Stimulated activated CD4-positive, alpha-beta T cell treated with anti-CD3 and anti-CD28 coated beads, Interleukin-4, amount 100 ng/mL, for 4 hours (primary cell): Measurements from ENCODE around the gene MDK.

Experiments
- DNase-seq, 2 experiments: peaks; one replicate each; pipeline ENCODE4 v3.0.0-alpha.2; 2020

MDK gene

DNA sequence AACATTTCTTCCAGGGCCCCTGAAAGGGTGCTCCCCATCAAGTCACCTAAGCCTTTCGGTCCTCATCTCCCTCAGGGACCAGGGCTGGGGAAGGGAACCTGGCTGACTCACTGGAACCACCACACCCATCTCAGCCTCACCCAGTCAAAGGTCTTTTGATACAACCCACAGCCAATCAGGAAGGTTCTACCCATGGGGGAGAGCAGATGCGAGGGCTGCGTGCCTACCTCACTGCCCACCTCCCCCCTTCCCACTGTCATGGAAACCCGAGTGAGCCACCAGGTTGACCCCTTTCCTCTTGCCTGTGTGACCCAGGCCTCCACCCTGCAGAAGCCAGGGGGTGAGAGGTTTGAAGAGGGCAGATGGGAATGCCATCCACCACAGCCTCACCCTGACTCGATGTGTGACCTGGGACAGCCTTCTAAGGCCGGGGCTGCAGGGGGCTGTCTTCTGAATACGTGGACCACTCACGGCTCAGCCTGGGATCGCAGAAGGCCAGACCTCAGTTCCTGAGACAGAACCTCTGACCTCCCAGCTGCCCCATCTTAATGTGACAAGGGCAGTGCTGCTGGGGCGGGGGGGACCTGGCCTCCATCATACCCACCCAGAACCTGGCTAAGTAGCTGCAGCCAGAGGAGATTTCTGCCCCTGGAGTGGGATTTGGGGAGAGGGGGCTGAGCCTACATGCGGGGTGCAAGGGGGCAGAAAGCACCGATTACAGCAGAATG lies 2.7 kb downstream of the MDK start:
- DNase-seq: no peak

DNA sequence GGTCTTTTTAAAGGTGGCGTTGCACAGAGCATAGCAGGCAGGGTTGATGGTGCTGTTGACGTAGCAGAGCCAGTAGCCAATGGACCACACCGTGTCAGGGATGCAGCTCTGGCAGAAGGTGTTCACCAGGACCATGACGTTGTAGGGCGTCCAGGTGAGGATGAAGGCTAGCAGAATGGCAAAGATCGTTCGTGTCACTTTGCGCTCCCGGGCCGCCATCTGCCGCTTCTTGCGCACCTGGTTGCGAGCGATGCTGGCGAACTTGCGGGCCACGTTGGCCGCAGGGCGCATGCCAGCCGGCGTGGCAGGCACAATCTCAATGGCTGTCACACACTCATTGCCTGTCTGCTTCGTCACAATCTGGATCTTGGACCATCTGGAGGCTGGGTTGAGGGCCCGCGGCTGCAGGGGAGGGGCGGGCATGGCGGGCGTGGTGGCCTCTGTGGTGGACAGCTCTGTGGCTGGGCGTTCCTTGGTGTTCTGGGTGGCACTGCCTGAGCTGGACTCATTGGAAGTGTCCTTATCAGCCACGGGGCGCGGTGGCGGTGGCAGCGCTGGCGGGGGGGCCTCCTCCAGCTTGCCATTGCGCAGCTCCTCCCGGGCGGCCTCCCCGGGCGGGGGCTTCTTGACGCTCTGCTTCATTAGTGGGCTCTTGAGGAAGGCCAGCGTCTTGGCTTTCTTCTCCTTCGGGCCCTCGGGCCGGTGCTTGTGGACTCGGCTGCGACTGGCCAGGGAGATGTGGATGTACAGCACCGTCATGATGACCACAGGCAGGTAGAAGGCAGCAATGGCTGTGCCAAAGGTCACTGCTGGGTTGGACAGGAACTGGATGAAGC lies 3.9 kb downstream of the MDK start:
- no peak for DNase-seq

DNA sequence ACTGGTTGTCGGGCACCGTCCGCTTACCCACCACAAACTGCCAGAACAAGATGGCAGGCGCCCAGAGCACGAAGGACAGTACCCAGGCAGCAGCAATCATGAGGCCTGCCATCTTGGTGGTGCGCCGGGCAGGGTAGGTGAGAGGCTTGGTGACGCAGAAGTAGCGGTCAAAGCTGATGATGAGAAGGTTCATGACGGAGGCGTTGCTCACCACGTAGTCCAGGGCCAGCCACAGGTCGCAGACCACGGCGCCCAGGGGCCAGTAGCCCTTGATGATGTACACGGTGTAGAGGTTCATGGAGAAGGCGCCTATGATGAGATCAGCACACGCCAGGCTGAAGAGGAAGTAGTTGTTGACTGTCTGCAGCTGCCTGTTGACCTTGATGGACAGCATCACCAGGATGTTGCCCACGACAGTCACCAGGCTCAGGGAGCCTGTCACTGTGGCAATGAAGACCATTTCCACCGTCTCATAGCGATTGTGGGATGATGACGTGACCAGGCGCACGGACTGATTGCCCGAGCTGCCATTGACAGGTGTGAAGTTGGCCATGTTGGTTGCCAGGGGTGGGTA lies 4.6 kb downstream of the MDK start:
- no peak for DNase-seq

DNA sequence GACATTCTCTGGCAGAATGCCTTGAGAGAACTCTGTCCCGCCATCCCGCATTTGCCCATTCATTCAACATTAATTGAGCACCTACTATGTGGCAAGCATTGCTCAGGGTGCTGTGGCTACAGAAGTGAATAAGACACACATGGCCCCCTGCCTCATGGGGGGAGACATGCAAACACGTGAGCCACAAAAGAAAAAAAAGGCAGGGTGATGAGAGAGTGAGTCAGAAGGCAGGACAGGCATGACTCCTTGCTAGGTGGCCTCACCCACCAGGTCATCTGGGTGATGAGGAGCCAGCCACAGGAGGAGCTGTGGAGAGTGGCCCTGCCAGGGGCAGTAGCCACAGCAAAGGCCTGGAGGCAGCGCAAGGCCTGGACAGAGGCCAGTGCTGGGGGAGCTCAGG lies 5.2 kb downstream of the MDK start:
- no peak for DNase-seq

DNA sequence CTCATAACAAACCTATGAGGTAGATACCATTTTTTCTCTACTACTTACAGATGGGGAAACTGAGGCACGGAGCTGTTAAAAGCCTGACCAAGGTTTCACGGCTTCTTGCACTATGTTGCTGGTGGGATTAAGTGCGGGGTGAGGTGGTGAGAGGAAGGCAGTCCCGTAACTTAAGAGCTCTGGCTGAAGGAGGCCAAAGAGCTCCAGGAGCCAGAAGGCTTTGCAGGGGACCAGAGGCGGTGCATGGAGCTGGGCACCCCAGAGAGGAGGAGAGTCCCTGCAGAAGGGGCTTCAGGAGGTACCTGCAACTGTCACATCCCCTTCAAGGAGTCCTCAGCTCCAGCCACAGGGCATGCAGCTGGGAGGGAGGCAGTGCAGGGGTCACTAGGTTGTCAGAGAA lies 6.0 kb downstream of the MDK start:
- no peak for DNase-seq

DNA sequence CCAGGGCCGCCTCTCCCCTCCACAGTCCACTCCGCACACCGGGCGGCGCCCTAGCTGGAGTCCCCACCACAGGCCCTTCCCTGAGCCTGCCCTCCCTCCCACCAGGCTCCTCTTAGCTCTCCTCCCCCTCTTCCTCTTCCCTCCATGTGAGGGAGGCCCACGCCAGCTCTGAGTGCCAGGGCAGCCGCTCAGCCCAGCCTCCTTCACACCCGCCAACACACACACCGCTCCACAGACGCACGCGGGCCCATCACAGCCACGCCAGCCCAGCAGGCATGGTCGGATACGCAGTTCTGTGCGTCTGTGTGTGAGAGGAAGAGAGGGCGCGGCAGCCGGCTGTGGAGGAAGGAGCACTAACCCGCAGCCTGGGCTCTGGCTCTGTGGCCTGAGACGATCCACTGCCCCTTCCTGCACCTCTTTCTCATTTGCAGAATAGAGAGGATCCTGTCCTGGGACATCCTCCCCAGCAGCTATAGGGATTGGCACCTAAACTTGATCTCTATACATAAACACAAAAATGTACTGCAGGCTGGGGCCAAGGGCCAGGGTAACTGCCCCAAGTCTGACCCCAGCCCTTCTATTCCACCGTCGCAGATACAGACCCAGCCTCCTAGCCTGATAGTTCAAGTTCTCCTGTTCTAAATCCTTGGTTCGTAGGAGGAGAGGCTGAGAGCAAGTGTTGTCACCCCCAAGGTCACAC lies 6.6 kb downstream of the MDK start:
- no peak for DNase-seq

DNA sequence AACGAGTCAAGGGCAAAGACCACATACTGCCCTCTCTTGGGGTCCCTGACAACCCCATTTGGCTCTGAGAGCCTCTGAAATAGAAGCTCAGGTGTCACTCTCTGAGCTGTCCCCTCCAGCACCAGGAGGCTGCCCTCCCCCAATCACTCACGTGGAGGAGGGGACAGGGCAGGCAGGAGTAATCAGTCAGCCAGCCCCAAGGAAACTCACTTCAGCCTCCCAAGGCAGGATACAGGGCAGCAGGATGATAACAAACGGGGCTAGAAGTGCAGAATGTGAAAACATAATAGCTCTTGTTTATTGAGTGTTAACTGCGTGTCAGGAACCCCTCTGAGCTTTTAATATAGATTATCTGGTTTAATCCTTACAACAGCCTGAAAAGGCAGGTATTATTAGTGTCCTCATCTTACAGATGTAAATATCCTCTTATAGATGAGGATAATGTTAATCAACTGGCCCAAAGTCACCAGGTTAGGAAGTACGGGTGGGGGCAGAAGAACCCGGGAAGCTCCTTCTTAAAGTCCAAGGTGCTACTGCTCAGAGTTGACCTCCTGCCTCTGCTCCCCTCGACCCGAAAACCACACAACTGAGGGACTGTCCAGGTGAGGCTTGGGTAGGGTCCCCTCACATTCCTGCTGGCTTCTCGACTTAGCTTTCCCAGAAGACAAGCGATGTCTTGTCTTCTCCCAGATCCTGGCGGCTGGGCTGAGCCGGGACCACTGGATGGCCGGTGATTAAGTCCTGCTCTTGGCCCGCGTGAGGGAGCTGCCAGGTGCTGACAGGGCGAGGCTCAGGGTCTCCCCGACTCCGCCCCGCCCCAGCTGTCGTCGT lies 7.4 kb downstream of the MDK start:
- no peak for DNase-seq

DNA sequence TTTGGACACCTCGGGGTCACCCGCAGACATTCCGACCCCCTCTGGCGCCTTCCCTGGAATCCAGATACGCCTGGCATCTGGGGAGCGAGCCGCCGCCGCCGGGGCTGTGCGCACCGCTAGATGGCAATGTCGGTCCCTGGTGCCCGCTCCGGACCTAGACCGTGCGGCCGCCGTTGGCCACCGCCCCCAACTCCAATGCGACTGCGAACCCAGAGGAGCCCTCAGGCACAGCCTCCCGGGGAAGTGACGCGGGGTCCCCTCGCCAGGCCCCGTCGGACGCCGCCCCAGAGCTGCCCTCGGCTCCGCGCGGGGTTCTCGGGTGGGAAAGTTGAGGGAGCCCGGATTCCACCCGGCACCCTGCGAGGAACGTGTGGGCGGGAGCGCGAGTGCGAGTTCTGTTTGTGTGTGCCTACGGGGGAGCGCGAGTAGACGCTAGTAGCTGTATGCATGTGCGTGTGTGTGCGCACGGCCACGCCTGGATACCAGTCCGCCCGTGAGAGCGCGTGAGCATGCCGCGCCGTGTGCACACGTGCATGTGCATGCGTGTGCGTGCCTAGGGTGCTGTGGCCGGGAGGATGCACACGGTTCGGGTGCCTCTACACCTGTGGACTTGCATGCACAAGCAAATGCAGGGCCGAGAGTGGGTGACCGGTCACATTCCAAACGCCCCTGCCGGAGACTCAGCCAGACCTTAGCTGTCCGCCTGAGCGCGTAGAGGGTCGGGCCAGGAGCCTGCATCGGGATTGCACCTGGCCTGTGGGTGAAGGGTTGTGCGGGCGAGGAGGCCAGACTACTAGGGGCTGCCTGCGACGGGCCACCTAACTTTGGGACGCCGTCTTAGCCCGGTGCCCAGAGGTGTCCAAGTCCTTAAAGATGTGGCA lies 8.2 kb downstream of the MDK start:
- peak in 1 of 2 experiments; percentile 51 for DNase-seq

DNA sequence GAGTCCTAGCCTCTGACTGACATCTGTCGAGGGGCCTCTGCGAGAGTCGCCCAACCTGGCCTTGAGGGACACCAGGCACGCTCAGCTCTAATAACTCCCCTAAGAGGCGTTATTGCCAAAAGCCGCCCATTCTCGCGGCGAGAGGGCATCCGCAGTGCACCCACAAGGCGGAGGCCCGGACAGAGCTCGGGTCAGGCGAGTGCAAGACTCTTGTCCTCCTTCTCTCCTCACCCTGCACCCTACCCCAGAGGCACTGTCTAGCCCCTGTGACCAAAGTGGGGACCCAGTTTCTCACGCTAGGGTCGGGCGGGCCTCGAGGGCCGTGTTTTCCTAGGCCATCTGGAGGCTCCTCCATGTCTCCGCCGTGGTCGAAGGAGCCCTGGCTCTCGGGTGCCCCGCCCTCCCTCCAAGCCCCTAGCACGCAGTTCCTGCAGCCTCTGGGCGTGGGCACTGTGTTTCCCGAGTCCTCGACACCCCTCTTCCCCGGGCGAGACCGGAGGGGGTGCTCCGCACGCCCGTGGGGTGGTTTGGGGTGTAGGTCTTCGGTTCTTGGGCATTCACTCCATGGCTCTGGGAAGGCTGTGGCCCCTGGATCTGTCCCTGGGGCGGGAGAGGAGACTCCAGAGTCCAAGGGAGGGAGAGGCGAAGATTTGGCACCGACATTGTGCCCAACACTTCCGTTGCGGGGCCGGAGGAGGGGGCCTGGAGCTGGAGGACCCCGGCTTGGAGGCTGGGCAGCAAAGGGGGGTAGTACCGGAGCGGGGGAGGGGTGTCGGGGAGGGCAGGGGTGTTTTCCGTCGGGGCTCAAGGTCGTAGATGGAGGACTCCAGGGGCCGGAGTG lies 9.1 kb downstream of the MDK start:
- DNase-seq: no peak

DNA sequence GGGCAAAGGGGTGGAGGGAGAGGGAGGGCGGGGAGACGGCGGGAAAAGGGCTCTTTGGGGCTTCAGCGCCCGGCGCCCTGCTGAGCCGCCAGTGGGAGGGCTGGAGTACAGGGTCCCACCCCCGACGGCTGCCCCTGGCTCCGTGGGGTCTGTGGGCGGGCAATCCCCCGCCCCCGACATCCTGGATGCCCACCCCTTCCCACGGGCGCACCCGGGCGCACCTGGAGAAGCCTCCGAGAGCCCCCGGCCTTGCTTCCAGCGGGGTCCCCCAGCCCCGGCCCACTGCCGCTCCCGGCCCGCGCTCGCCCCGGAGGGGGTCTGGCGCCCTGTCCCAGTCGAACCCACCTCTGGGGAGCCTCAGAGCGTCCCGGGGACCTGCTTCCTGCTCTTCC lies 9.7 kb downstream of the MDK start:
- no peak for DNase-seq

DNA sequence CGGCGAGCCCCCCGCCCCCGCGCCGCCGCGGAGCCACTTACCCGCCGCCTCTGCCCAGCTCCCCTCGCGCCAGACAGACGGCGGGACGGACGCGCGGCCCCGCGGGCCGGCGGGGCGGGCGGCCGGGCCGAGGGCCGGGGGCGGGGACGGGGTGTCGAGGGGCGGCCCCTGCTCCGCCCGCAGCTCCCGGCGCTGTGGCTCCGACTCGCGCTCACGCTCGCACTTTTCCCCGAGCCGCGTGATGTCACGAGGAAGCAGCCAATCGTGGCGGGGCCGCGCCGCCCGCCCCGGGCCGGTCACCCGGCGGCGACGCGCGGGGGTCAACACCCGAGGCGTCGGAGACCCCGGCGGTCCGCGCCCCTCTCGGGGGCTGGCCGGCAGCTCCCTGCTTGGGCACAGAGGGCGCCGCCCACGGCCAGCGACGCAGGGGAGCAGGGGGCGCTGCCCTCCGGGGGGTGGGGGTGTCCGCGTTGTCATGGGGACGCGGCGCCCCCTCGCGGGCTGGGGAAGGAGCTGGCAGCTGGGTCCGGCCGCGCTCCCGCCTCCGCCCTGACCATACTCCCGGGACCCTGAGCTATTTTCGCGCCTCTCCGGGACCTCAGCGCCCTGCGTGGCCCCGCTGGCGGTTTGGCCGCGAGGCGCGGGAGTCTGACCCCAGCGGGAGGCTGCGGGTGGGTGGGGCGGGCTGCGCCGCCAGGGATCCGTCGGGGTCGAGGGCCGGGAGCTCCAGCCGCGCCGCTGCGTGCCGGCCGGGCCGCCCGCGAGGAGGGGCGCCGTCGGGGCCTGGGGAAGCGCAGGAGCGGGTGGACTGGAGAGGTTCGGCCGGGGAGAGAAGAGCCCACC lies 10.3 kb downstream of the MDK start, which contains the start of gene CHRM4:
CHRM4 (minus strand) TSS at position 199 of the 843 bp plus-strand sequence. CDS start 5,219 bp downstream, outside the sequence.
- DNase-seq: no peak

DNA sequence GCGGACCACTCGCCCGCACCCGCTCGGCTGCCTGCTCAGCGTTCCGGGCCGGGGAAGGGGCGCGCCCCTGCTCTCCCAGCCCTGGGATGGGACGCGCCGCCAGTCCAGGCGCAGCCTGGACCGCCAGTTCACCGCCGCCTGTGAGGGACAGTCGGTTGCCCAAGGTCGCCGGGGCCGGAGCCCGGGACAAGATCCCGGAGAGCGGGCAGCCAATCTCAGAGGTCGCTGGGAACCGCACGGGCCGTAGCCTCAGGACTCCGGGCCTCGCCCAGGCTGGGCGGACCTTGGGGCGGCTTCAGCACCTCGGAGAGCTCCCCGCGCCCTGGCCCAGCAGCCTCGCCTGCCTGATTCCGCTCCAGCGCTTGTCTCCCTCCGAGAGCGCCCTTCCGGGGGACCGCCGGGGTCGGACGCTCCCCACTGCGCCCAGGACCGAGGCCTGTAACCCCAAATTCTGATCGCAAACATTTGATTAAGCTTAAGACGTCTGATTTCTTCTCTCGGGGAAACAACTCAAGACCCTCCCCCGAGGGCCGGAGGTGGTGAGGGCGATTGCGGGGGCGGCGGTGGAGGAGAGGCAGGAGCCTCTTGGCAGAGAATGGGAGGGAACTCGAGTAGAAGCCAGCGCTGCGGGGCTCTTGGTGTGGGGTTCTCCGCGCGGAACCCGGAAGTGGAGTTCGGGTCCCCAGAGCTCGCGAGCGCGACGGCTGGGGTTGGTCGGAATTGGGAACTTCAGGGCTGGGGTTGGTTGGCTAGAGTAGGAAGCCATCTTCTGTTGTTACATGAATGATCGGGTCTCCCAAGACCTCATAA lies 11.2 kb downstream of the MDK start:
- peak; percentile 56 to 75 for DNase-seq

DNA sequence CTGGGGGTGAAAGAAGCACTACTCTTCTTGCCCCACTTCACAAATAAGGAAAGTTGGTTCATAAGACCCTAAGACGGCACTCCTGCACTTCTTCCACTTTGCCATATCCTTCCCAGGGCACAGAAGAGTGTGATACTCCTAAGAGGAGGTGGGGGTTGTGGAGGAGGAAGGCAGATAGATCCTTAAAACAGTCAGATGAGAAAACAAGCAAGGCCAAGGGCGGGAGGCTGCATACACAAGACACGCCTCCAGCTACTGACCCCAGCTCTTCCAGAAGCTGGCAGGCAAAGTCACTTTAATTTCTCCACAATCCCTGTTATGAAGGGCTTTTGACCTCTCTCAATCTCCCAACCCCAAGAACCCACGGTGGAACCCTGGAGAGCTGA lies 11.8 kb downstream of the MDK start:
- no peak for DNase-seq

DNA sequence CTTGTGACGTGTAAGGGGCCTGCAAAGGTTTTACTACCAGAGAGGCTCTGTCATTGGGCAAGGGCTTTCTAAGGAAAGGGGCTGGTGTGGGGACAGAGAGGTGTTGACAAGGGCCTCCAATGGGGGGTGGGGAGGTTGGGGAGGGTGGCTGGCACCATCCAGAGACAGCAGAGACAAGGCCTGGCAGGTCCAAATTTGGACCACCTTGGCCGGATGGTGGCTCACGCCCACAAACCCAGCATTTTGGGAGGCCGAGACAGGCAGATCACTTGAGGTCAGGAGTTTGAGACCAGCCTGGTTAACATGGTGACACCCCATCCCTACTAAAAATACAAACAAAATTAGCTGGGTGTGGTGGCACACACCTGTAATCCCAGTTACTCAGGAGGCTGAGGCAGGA lies 12.3 kb downstream of the MDK start:
- DNase-seq: no peak

DNA sequence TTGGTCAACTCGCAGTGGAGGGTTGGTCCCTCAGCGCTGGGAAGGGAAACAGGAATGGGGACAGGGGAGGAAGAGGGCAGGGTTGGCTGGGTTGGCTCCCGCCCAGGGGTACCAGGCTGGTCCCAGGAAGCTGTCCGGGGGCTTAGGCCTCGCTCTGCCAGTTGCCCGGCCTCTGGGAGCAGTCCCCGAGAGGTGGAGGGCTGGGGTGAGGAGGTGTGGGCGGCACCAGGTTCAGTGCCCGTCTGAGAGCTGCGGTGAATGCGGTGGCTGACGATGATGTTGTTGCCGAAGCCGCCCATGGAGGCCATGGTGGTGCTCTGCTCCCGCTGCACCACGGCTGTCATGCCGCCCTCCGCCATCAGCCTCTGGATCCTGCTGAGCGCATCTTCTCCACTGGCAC lies 16.1 kb downstream of the MDK start:
- DNase-seq: no peak

DNA sequence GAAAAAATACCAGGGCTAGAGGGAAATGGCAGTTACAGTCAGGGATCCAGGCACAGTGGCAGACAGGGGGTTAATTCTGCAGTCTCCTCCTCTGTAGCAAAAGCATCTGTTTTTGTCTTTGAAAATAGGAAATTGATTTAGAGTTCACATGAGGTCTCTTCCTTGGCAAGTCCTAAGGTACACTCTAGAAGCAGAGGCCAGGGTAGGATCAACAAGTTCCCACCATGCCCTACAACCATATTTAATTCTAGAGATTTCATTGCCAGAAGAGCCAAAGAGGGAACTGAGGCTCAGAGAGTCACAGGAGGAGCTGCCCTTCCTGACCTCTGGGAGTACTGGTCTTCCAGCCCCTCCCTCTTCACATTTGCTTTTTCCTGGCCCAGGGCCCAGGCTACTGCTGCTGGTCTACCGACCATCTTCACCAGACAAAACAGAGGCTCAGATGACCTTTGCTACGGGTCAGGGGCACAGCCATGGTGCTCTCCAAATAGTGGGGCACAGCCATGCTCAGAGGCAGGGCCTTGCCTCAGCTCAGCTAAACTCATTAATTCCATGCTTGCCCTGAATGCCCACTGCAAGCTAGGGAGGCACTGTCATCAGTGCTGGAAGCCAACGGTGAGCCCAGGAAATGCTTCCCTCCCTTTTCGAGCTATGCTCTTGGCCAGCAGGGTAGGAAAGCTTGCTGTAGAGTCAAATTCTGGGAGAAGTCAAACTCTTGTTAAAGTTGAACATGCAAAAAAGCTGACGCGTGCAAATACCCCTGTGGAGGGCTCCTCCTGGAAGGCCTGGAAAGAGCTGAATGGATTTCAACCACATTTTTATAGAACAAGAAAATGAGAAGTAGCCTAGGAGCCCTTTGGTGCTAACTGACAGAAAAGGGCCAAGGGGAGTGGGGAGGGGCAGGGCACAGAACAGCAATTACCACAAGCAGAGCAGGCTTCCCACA lies 21.8 kb downstream of the MDK start:
- DNase-seq: no peak

DNA sequence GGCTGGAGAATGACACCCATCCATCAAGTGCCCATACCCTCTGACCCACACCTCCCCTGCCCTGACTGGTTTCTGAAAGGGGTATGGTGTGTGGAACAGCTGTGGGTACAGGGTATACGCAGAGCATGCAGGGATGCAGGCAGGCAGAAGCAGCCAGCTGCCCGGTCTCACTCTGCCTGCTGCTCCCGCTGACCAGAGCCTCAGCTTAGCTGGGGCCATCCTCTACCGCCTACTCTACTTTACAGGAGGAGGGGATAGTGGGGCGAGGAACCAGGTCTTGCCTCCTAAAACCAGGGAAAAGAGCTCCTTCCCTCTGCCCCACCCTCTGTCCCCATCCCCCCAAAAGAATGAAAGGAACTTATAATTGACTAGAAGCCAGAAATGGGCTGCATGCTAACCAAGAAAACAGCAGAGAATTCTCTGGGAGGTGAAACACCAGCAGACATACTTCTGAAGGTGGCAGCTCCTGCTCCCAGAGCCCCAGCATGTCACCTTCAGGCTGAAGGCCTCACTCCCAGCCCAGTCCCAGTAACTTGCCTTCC lies 23.1 kb downstream of the MDK start:
- no peak for DNase-seq
